Fibroblast of lung (primary cell): ENCODE measurements around the gene SYT13. TPM values are rescaled to one million over a fixed set of nuclear protein-coding genes. Genes with fewer than 3 reads are reported as not detected.

Experiments used
- DNase-seq, 2 donors: peaks; one replicate each; pipeline versions ENCODE4 v3.0.0 to v3.0.0-alpha.2; 2010; ENCODE audit warnings: low read depth in 2 of 2
- H2AFZ ChIP-seq: 2 replicates; pipeline ENCODE4 v1.5.1; 2012; ENCODE audit warnings: low read length, control low read depth, inconsistent platforms
- H3K27ac ChIP-seq: 2 replicates; pipeline ENCODE4 v1.5.1; 2011; ENCODE audit warnings: low read length, control low read depth; ENCODE audit not compliant: insufficient read depth
- H3K27me3 ChIP-seq: 2 replicates; pipeline ENCODE4 v1.5.1; 2011; ENCODE audit warnings: mild to moderate bottlenecking, low read length; ENCODE audit not compliant: control insufficient read depth, insufficient read depth
- H3K36me3 ChIP-seq: 2 replicates; pipeline ENCODE4 v1.5.1; 2011; ENCODE audit warnings: low read length; ENCODE audit not compliant: control insufficient read depth, insufficient read depth
- H3K4me1 ChIP-seq: 2 replicates; pipeline ENCODE4 v1.5.1; 2011; ENCODE audit warnings: low read length; ENCODE audit not compliant: control insufficient read depth, insufficient read depth; ENCODE audit errors: extremely low read depth
- H3K4me2 ChIP-seq: 2 replicates; pipeline ENCODE4 v1.5.1; 2011; ENCODE audit warnings: low read length, control low read depth; ENCODE audit not compliant: insufficient read depth; ENCODE audit errors: extremely low read depth
- H3K4me3 ChIP-seq, 4 experiments: fragments of 200-600 bp in 1 of 4; sonication (generic) in 1 of 4; replicated peaks in 1 of 4; 2 replicates each; pipeline ENCODE4 v1.5.1; 2011 to 2016; ENCODE audit warnings: low read length in 4 of 4, low read depth in 3 of 4, mild to moderate bottlenecking in 3 of 4, control low read depth in 2 of 4, inconsistent platforms in 1 of 4, mixed read lengths in 1 of 4; ENCODE audit not compliant: insufficient read depth in 1 of 4; ENCODE audit errors: control extremely low read depth in 1 of 4
- H3K79me2 ChIP-seq: 2 replicates; pipeline ENCODE4 v1.5.1; 2012; ENCODE audit warnings: mild to moderate bottlenecking, low read length, inconsistent platforms; ENCODE audit not compliant: control insufficient read depth, insufficient read depth
- H3K9ac ChIP-seq: 2 replicates; pipeline ENCODE4 v1.5.1; 2011; ENCODE audit warnings: mild to moderate bottlenecking, low read length, control low read depth; ENCODE audit not compliant: insufficient read depth
- H3K9me3 ChIP-seq: 2 replicates; pipeline ENCODE4 v1.5.1; 2012; ENCODE audit warnings: low read depth, low read length; ENCODE audit not compliant: control insufficient read depth, insufficient read depth
- H4K20me1 ChIP-seq: 2 replicates; pipeline ENCODE4 v1.5.1; 2011; ENCODE audit warnings: low read length; ENCODE audit not compliant: control insufficient read depth, insufficient read depth; ENCODE audit errors: extremely low read depth
- EZH2 ChIP-seq: IDR thresholded peaks from 2 replicates; pipeline ENCODE4 v1.5.1; 2012; ENCODE audit warnings: low read length, control low read depth, mild to moderate bottlenecking; ENCODE audit errors: missing control alignments
- polyA plus RNA-seq, 2 donors: library from polyadenylated mRNA; depleted of rRNA in 1 of 2; stranded (reverse) in 1 of 2; unstranded in 1 of 2; fragments of >200 nt; gene quantifications; 2 replicates each; pipeline ENCODE4 v1.2.1, GENCODE V29; 2011 to 2012; ENCODE audit warnings: missing spikeins in 1 of 2
- total RNA-seq: library from RNA; depleted of rRNA; stranded (reverse); fragments of >200 nt; gene quantifications from 2 replicates; pipeline ENCODE4 v1.2.1, GENCODE V29; 2014
- TF ChIP-seq, protein P1 (sequence below), 2 donors: IDR thresholded peaks in 1 of 2; conservative IDR thresholded peaks in 1 of 2; 1 replicate in 1 of 2; 2 replicates in 1 of 2; pipeline ENCODE4 v1.5.1; 2011 to 2012; ENCODE audit warnings: low read length in 2 of 2, control low read depth in 1 of 2, inconsistent platforms in 1 of 2, low read depth in 1 of 2, mild to moderate bottlenecking in 1 of 2

Gene SYT13
- total and polyA plus RNA-seq, 2 donors (not counting 1 experiment from before 2014, with no cell fraction given): not detected

GRCh38 chr11:45275828-45276227 is 10.3 kb downstream of the SYT13 start:
- H3K9me3 ChIP-seq: no peaks in the 10 kb centered on the region
- H3K27me3 ChIP-seq: peaks cover 5% of the 10 kb centered on the region
- no peak overlapping the region for H3K27ac ChIP-seq
- DNase-seq: peak in 1 of 2 donors; percentile 63
- H4K20me1 ChIP-seq: no peaks in the 10 kb centered on the region
- H3K36me3 ChIP-seq: no peaks in the 10 kb centered on the region
- H3K9ac ChIP-seq: no peak overlapping the region
- no peak overlapping the region for H3K4me3 ChIP-seq
- H3K4me1 ChIP-seq: no peaks in the 10 kb centered on the region
- H3K4me2 ChIP-seq: no peak overlapping the region
- no peak overlapping the region for H2AFZ ChIP-seq
- TF ChIP-seq, protein P1, sequence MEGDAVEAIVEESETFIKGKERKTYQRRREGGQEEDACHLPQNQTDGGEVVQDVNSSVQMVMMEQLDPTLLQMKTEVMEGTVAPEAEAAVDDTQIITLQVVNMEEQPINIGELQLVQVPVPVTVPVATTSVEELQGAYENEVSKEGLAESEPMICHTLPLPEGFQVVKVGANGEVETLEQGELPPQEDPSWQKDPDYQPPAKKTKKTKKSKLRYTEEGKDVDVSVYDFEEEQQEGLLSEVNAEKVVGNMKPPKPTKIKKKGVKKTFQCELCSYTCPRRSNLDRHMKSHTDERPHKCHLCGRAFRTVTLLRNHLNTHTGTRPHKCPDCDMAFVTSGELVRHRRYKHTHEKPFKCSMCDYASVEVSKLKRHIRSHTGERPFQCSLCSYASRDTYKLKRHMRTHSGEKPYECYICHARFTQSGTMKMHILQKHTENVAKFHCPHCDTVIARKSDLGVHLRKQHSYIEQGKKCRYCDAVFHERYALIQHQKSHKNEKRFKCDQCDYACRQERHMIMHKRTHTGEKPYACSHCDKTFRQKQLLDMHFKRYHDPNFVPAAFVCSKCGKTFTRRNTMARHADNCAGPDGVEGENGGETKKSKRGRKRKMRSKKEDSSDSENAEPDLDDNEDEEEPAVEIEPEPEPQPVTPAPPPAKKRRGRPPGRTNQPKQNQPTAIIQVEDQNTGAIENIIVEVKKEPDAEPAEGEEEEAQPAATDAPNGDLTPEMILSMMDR (conservative IDR thresholded peaks at IDR 0.05 in 1 of 2, IDR thresholded peaks at IDR 0.05 in 1 of 2; ENCODE audit: low read depth in 1 of 2, low read length in 2 of 2): no peak
- TF ChIP-seq EZH2: no peak
- no peaks in the 10 kb centered on the region for H3K79me2 ChIP-seq

DNA sequence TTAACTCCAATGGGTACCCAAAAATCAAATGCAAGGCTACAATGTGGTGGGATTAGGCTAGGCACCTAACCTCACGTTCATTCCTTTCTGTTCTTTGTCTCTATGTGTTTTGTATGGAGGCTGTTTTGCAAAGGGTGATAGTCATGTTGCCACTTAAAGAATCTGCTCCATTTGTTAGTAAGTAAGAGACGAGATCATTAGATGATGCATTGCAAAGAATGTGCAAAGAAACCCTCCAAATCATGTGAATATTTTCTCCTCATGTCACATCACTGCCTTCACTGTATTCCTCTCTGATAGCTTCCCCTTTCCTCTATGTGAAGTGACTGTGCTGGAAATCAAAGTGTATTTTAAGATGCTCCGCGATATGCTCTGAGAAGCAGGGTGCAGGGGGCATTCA is 11.9 kb downstream of the SYT13 start:
- H3K36me3 ChIP-seq: no peaks in the 10 kb centered on the region
- no peak for DNase-seq
- no peaks in the 10 kb centered on the region for H4K20me1 ChIP-seq
- H3K4me2 ChIP-seq: no peak overlapping the region
- H3K4me3 ChIP-seq: no peak overlapping the region
- H3K4me1 ChIP-seq: no peaks in the 10 kb centered on the region
- no peak overlapping the region for H2AFZ ChIP-seq
- TF ChIP-seq, protein P1 (conservative IDR thresholded peaks at IDR 0.05 in 1 of 2, IDR thresholded peaks at IDR 0.05 in 1 of 2; ENCODE audit: low read depth in 1 of 2, low read length in 2 of 2): no peak
- TF ChIP-seq EZH2: no peak
- H3K27ac ChIP-seq: no peak overlapping the region
- no peaks in the 10 kb centered on the region for H3K9me3 ChIP-seq
- peaks cover 5% of the 10 kb centered on the region for H3K27me3 ChIP-seq
- H3K9ac ChIP-seq: no peak overlapping the region
- H3K79me2 ChIP-seq: no peaks in the 10 kb centered on the region

DNA sequence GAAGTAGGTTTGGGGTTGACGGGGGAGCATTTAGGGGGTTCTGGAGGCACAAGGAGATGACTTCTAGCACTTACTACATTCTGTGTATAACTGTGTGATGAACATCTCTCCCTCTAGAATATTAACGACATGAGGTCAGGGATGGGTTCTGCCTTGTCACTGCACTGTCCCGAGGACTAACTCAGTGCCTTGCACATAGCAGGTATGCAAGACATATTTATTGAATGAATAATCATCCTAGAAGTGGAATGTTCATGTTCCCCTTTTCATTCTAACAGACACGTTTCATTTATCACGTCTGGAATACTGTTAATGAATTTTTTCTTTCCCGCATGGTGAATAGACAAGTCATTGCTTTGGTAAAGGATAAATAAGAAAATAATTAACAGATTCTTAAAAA is 12.6 kb downstream of the SYT13 start:
- no peak for TF ChIP-seq EZH2
- H3K27ac ChIP-seq: no peak overlapping the region
- no peaks in the 10 kb centered on the region for H4K20me1 ChIP-seq
- H3K4me3 ChIP-seq: no peak overlapping the region
- H3K9ac ChIP-seq: no peak overlapping the region
- H3K9me3 ChIP-seq: no peaks in the 10 kb centered on the region
- no peak for DNase-seq
- no peak overlapping the region for H3K4me2 ChIP-seq
- H3K36me3 ChIP-seq: no peaks in the 10 kb centered on the region
- no peaks in the 10 kb centered on the region for H3K4me1 ChIP-seq
- no peak overlapping the region for H2AFZ ChIP-seq
- H3K27me3 ChIP-seq: peaks cover 5% of the 10 kb centered on the region
- no peaks in the 10 kb centered on the region for H3K79me2 ChIP-seq
